Embryonic facial prominence (tissue), 1 donor: ENCODE measurements around the gene DHRS7B.

ENCODE experiments used
- DNase-seq: peaks from one replicate; pipeline ENCODE4 v3.0.0-alpha.2; 2016; ENCODE audit errors: extremely low spot score

The DHRS7B gene

DNA sequence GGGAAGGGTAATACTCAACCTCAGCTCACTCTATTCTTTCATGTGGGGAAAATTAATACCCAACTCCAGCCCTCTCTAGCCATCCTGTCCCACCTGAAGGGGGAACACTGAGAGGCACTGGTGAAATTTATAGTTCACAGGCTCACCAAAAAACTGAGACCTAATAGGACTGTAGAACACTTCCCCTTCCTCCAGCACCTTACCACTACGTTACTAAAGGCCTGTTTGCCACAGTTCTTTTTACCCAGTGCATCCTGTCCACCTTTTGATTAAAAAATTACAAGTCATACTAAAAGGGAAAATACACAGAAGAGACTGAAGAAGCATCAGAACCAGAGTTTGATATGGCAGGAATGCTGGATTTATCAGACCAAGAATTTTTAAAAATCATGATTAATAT, 26.0 kb downstream of the DHRS7B start:
- DNase-seq = no peak

GRCh38 chr17:21157586-21158370, 31.0 kb downstream of the DHRS7B start:
- DNase-seq = no peak

GRCh38 chr17:21160401-21160800, 33.6 kb downstream of the DHRS7B start:
- no peak for DNase-seq

GRCh38 chr17:21161498-21162393, 35.0 kb downstream of the DHRS7B start:
- DNase-seq = no peak

GRCh38 chr17:21162394-21162775, 35.6 kb downstream of the DHRS7B start:
- no peak for DNase-seq

DNA sequence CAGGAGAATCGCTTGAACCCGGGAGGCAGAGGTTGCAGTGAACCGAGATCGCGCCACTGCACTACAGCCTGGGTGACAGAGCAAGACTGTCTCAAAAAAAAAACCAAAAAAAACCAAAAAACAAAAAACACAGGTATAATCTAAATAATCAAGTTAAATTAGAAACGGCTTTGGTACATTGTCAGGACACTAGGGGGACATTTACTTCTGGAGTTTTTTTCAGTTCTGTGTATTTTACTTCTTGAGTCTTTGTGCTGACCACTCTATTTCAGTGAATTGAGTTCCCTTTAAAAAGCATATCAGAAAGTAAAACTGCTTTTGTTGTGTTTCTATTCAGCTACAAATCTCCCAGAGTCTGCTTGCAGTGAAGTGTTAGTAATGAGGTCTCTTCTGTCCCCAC, 36.3 kb downstream of the DHRS7B start:
- DNase-seq = no peak

GRCh38 chr17:21164216-21164615, 37.5 kb downstream of the DHRS7B start:
- no peak for DNase-seq

- DNase-seq = no peak
Measured at GRCh38 chr17:21164620-21165019, 37.9 kb downstream of the DHRS7B start.

- DNase-seq = no peak
Measured at GRCh38 chr17:21165922-21166594, 39.3 kb downstream of the DHRS7B start.

GRCh38 chr17:21166595-21167210, 39.9 kb downstream of the DHRS7B start:
- DNase-seq = no peak

DNA sequence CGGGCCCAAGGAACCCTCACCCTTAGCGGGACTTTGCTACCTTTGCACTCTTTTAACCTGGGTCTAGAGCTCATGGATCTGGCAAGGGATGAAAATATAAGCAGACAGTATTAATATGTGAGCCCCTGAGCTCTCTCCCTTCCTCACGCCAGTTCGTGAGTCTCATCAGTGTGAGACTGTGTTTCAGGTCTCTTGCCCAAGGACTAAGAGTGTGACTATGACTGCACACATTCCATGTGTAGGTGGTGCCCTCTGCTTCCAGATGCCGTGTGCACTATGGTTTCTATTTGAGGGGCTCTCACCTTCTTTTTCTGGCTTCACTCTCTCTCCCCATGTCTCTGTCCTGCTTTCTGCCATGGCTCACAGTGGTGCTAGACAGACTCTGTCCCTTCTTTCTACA, 40.5 kb downstream of the DHRS7B start:
- DNase-seq = no peak

DNA sequence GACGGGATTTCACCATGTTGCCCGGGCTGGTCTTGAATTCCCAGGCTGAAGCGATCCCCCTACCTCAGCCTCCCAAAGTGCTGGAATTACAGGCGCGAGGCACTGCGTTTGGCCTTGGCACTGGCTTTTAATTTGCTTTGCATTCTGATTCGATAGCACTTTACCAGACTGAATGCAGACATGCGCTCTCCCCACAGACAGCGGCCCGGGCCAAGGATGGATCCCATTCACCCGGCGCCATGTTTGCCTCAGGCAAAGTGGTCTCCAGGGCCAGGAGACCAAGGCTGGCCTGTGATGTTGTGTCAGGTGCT, 41.7 kb downstream of the DHRS7B start:
- no peak for DNase-seq

DNA sequence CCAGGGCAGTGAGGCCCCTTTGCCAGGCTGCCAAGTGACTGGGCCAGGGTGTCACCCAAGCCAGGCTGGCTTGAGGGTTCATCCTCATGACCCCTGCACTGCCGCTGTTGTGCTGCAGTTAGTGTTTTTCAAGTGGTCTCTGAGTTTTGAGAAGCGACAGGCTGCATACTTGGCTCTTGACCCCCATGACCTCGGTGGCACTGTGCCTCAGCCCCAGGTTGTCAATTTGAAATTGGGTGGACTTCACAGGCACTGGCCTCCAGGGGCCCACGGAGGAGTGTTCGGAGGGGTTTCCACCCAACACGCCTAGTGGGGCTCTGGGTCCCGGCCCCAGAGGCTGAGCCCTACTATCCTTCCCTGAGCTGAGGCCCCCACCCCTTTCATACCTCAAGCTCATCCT, 42.7 kb downstream of the DHRS7B start:
- DNase-seq = no peak

DNA sequence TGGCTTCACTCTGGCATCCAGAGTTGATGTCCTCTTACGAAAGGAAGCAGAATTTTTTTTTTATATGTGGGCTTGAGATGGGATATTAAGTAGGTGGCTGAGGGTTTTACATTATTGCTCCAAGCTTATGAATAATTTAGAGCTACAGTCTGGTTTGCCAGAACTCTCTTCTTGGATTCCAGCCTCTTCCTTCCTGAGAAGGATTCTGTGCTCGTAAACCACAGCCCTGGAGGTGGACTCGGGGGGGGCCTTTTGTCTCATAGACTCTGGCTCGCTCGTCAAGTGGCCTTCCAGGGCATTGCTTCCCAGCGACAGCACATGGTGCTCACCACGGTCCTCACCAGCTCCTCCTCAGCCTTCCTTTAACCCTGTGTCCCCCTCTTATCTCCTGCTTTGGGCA, 44.0 kb downstream of the DHRS7B start:
- DNase-seq = no peak

DNA sequence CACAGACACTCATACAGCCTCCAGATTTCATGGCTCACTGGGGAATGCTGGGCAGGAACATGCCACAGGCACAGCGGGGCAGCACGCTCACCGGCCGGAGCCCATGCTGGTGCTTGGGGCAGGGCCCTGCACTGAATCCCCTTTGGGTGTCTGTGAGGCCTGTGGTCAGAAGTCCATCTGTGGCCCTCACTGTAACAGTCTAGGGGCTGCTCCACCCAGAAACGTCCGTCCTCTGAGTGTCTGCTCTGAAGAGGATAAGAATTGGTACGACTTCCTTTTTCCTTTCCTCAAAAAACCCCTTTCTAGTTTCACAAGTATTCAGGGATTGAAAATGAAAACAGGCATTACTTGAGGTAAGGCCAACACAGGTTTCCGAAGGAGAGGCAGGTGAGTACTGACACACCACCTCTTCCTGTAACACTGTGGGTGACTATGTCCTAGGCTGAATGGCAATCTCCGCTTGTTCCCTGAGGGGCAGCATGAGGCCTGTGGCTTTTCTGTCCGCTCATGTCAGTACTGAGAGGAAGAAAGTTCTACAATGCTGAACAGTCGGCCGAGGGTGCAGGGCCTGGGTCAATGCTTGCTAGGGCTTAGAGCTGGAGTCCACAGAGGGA, 44.7 kb downstream of the DHRS7B start:
- DNase-seq = no peak

GRCh38 chr17:21171970-21172510, 45.3 kb downstream of the DHRS7B start:
- DNase-seq = no peak

- no peak for DNase-seq
Measured at GRCh38 chr17:21172846-21173245, 46.1 kb downstream of the DHRS7B start.

DNA sequence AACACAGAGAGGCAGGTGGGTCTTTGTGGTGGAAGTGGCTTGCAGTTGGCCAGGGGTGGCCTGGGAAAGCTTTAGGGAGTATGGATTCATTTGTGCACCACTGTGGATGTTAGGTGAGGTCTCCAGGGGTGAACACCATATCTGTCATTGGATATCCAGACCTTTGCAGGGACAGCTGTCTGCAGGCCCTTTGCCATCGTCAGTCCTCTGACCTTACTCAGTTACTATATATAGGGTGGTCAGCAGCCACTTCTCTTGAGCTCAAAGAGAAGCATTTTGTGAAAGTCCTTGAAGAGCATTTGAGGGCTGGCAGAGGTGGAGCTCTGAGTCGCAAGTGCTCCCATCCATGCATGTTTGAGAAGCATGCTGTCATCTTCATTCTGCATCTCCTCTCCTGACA, 46.8 kb downstream of the DHRS7B start:
- DNase-seq = no peak

DNA sequence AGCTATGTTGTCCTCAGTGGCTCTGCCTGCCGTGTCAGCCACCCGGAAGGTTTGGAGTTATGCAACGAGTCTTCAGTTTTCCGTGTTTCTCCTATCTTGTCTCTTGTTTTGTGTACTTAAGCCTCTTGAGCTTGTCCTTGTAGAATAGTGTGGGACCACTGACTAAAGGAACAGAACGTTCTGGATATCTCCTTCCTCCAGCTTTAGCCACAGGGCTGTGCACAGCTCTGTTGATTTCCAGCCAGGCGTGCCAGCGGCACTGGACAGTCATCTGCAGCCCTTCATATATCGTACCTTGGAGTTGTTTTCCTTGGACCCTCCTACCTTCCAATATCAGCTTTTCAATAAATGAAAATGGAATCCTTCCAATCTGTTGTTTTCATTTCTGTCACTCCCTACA, 47.4 kb downstream of the DHRS7B start:
- DNase-seq = no peak

DNA sequence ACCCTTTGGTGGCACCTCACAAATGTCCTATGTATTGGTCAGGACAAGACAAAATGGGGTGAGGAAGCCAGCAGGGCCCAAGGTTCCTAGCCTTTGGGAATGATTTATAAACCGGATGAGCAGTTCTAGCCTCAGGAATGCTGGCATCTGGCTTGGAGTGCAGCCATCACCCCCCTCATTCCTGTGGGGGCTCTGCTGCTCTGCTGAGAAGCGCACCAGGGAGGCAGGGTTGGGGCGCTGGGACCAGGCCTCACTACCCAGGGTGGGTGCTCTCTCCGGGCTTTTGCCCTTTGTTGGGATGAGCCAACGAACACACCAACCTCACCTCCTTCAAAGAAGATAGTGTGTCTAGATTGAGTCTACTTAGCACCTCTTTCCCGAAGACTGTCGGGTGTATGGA, 47.9 kb downstream of the DHRS7B start:
- DNase-seq = no peak

GRCh38 chr17:21176773-21177395, 50.1 kb downstream of the DHRS7B start:
- DNase-seq = no peak
